ENCODE data around the gene FRAT1.

FRAT1 gene

DNA sequence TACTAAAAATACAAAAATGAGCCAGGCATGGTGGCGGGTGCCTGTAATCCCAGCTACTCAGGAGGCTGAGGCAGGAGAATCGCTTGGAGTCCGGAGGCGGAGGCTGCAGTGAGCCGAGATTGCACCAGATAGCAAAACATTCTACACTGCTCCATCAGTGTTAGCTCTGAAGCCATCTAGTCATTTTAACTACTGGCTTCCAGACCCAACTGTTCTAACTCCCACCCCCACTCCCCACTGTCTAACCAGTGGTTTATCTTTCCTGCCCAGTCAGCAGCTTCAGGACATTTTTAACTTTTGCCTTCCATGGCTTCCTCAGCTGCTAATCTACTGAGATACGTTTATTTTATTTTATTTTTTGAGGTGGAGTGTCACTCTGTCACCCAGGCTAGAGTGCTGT is 6.2 kb upstream of the FRAT1 start:
- DNase-seq (ENCODE audit: low read depth), result no peak

GRCh38 chr10:97314671-97315070 is 4.4 kb upstream of the FRAT1 start:
- DNase-seq (ENCODE audit: low read depth), result no peak
- H3K4me3 ChIP-seq (ENCODE audit: low read length), result no peak overlapping the region
- H3K27me3 ChIP-seq (replicated peaks; ENCODE audit: control insufficient read depth, insufficient read depth, low read length), result no peaks in the 10 kb centered on the region
- H3K9ac ChIP-seq (ENCODE audit: low read length), result no peak overlapping the region
- H3K9me3 ChIP-seq (ENCODE audit: control insufficient read depth, low read length), result no peaks in the 10 kb centered on the region
- no peaks in the 10 kb centered on the region for H3K36me3 ChIP-seq (ENCODE audit: control insufficient read depth, insufficient read depth, low read length, severe bottlenecking)
- H3K4me1 ChIP-seq (ENCODE audit: control insufficient read depth, insufficient read depth, low read length), result no peaks in the 10 kb centered on the region

More for the DNA sequence above, 6.2 kb upstream of the FRAT1 start:
- peaks cover 5% of the 10 kb centered on the region for H3K4me1 ChIP-seq (ENCODE audit: control insufficient read depth, insufficient read depth, low read length)
- no peaks in the 10 kb centered on the region for H3K9me3 ChIP-seq (ENCODE audit: control insufficient read depth, low read length)
- no peak overlapping the region for H3K4me3 ChIP-seq (ENCODE audit: low read length)
- no peak overlapping the region for H3K9ac ChIP-seq (ENCODE audit: low read length)
- no peaks in the 10 kb centered on the region for H3K36me3 ChIP-seq (ENCODE audit: control insufficient read depth, insufficient read depth, low read length, severe bottlenecking)
- H3K27me3 ChIP-seq (replicated peaks; ENCODE audit: control insufficient read depth, insufficient read depth, low read length), result no peaks in the 10 kb centered on the region

- H3K27me3 ChIP-seq (replicated peaks; ENCODE audit: control insufficient read depth, insufficient read depth, low read length), result no peaks in the 10 kb centered on the region
- peak overlapping the region; percentile 96 for H3K9ac ChIP-seq (ENCODE audit: low read length)
- peaks cover 11% of the 10 kb centered on the region for H3K4me1 ChIP-seq (ENCODE audit: control insufficient read depth, insufficient read depth, low read length)
- peak overlapping the region; percentile 93 for H3K4me3 ChIP-seq (ENCODE audit: low read length)
- no peaks in the 10 kb centered on the region for H3K9me3 ChIP-seq (ENCODE audit: control insufficient read depth, low read length)
- DNase-seq (ENCODE audit: low read depth), result peak; percentile 51
- no peaks in the 10 kb centered on the region for H3K36me3 ChIP-seq (ENCODE audit: control insufficient read depth, insufficient read depth, low read length, severe bottlenecking)
These were observed 804 bp downstream of the FRAT1 start for GRCh38 chr10:97319671-97320479.

DNA sequence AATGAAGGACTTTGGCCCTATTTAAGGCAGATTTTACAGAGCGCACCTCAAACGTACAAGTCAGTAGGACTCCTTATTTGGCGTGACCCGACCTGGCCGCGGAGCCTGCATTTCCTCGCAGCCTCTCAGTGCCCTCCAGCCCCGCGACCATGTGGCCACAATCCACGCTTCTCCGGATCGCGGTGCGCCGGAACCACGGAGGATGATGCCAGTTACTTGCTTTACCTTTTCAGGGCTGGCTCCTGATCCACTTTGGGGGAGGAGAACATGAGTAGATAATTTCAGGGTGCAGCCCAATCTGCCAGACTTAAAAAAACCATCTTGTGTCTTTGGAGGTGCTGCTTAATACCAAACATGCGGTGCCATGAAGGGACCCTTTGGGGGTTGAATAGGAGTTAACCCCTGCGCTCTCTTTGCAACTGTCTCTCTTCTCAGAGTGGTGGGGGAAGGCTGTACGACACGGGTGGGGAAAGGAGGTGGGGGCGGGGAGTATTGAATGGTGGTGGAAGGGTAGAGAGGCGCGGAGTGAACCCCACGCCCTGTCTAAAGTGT is 1.5 kb downstream of the FRAT1 start:
- Histone ChIP-seq H3K9me3 (ENCODE audit: control insufficient read depth, low read length) (no peaks in the 10 kb centered on the region), H3K9ac (ENCODE audit: low read length) (peak overlapping the region; percentile 96), H3K4me1 (ENCODE audit: control insufficient read depth, insufficient read depth, low read length) (peaks cover 11% of the 10 kb centered on the region), H3K27me3 (replicated peaks; ENCODE audit: control insufficient read depth, insufficient read depth, low read length) (no peaks in the 10 kb centered on the region), H3K4me3 (ENCODE audit: low read length) (peak overlapping the region; percentile 93), H3K36me3 (ENCODE audit: control insufficient read depth, insufficient read depth, low read length, severe bottlenecking) (no peaks in the 10 kb centered on the region)
- no peak for DNase-seq (ENCODE audit: low read depth)

- H3K9me3 ChIP-seq (ENCODE audit: control insufficient read depth, low read length), result no peaks in the 10 kb centered on the region
- H3K4me3 ChIP-seq (ENCODE audit: low read length), result peak overlapping the region; percentile 93
- no peaks in the 10 kb centered on the region for H3K36me3 ChIP-seq (ENCODE audit: control insufficient read depth, insufficient read depth, low read length, severe bottlenecking)
- H3K4me1 ChIP-seq (ENCODE audit: control insufficient read depth, insufficient read depth, low read length), result peaks cover 11% of the 10 kb centered on the region
- no peaks in the 10 kb centered on the region for H3K27me3 ChIP-seq (replicated peaks; ENCODE audit: control insufficient read depth, insufficient read depth, low read length)
- peak overlapping the region; percentile 56 for H3K9ac ChIP-seq (ENCODE audit: low read length)
- no peak for DNase-seq (ENCODE audit: low read depth)
These were observed 2.1 kb downstream of the FRAT1 start for GRCh38 chr10:97321032-97321803.

DNA sequence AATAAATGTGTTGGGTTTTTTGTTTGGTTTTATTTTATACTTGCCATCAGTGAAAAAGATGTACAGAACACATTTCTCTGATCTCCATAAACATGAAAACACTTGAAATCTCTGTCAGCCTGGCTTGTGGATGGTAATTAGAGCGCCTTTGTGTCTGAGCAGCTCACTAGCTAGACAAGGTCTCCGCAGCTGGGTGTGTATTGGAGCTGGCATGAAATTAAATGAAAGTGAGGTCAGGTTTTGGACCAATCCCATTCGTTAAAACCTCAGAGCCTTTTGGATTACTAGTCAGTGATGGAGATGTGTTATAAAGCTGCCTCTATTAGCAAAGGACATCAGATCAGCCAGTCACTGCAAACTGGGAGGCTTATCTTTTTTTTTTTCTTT is 2.7 kb downstream of the FRAT1 start:
- no peak overlapping the region for H3K9ac ChIP-seq (ENCODE audit: low read length)
- H3K36me3 ChIP-seq (ENCODE audit: control insufficient read depth, insufficient read depth, low read length, severe bottlenecking), result no peaks in the 10 kb centered on the region
- no peak for DNase-seq (ENCODE audit: low read depth)
- no peaks in the 10 kb centered on the region for H3K9me3 ChIP-seq (ENCODE audit: control insufficient read depth, low read length)
- H3K4me1 ChIP-seq (ENCODE audit: control insufficient read depth, insufficient read depth, low read length), result peaks cover 11% of the 10 kb centered on the region
- no peak overlapping the region for H3K4me3 ChIP-seq (ENCODE audit: low read length)
- no peaks in the 10 kb centered on the region for H3K27me3 ChIP-seq (replicated peaks; ENCODE audit: control insufficient read depth, insufficient read depth, low read length)

- peaks cover 17% of the 10 kb centered on the region for H3K4me1 ChIP-seq (ENCODE audit: control insufficient read depth, insufficient read depth, low read length)
- no peak overlapping the region for H3K4me3 ChIP-seq (ENCODE audit: low read length)
- no peak for DNase-seq (ENCODE audit: low read depth)
- H3K9me3 ChIP-seq (ENCODE audit: control insufficient read depth, low read length), result no peaks in the 10 kb centered on the region
- no peaks in the 10 kb centered on the region for H3K36me3 ChIP-seq (ENCODE audit: control insufficient read depth, insufficient read depth, low read length, severe bottlenecking)
- no peaks in the 10 kb centered on the region for H3K27me3 ChIP-seq (replicated peaks; ENCODE audit: control insufficient read depth, insufficient read depth, low read length)
- no peak overlapping the region for H3K9ac ChIP-seq (ENCODE audit: low read length)
These were observed 4.4 kb downstream of the FRAT1 start for GRCh38 chr10:97323501-97323900.

- no peak overlapping the region for H3K9ac ChIP-seq (ENCODE audit: low read length)
- H3K4me3 ChIP-seq (ENCODE audit: low read length), result no peak overlapping the region
- DNase-seq (ENCODE audit: low read depth), result no peak
- no peaks in the 10 kb centered on the region for H3K27me3 ChIP-seq (replicated peaks; ENCODE audit: control insufficient read depth, insufficient read depth, low read length)
- H3K36me3 ChIP-seq (ENCODE audit: control insufficient read depth, insufficient read depth, low read length, severe bottlenecking), result peaks cover 3% of the 10 kb centered on the region
- H3K4me1 ChIP-seq (ENCODE audit: control insufficient read depth, insufficient read depth, low read length), result peaks cover 8% of the 10 kb centered on the region
- H3K9me3 ChIP-seq (ENCODE audit: control insufficient read depth, low read length), result no peaks in the 10 kb centered on the region
These were observed 6.7 kb downstream of the FRAT1 start for GRCh38 chr10:97325754-97326153.

GRCh38 chr10:97327348-97328294 is 8.6 kb downstream of the FRAT1 start:
- Histone ChIP-seq H3K27me3 (replicated peaks; ENCODE audit: control insufficient read depth, insufficient read depth, low read length) (no peaks in the 10 kb centered on the region), H3K4me3 (ENCODE audit: low read length) (no peak overlapping the region), H3K9me3 (ENCODE audit: control insufficient read depth, low read length) (no peaks in the 10 kb centered on the region), H3K36me3 (ENCODE audit: control insufficient read depth, insufficient read depth, low read length, severe bottlenecking) (peaks cover 3% of the 10 kb centered on the region), H3K9ac (ENCODE audit: low read length) (no peak overlapping the region), H3K4me1 (ENCODE audit: control insufficient read depth, insufficient read depth, low read length) (peaks cover 22% of the 10 kb centered on the region)
- no peak for DNase-seq (ENCODE audit: low read depth)

GRCh38 chr10:97328646-97329453 is 9.8 kb downstream of the FRAT1 start:
- Histone ChIP-seq H3K4me1 (ENCODE audit: control insufficient read depth, insufficient read depth, low read length) (peaks cover 30% of the 10 kb centered on the region), H3K27me3 (replicated peaks; ENCODE audit: control insufficient read depth, insufficient read depth, low read length) (no peaks in the 10 kb centered on the region), H3K9me3 (ENCODE audit: control insufficient read depth, low read length) (no peaks in the 10 kb centered on the region), H3K4me3 (ENCODE audit: low read length) (no peak overlapping the region), H3K9ac (ENCODE audit: low read length) (no peak overlapping the region), H3K36me3 (ENCODE audit: control insufficient read depth, insufficient read depth, low read length, severe bottlenecking) (peaks cover 3% of the 10 kb centered on the region)
- DNase-seq (ENCODE audit: low read depth), result no peak

Data from adipocyte (in vitro differentiated cells).